ENCODE results near the gene PDCD10.

PDCD10 gene

DNA sequence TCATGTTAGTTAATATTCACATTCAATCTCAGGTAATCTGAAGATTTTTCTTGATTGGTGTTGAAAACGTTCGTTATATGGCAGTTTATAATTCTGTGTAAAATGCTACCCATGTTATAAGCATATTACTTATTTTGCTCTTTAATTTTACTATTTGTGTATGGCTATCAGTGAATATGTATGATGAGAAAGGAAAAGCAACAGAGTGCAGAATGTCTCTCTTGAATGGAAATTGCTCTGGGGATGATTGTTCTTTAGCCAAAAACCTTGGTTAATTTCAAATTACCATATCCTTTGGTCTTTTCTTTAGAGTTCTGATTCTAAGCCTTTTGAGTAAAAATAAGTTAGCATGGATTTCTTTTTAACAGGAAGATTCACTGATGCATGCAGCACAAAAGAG is 3.3 kb upstream of the PDCD10 start (continued):
- TF ChIP-seq POU6F1 (CRISPR knock-in tag; IDR thresholded peaks at IDR 0.05; ENCODE audit: borderline replicate concordance, low read depth), result no peak
- TF ChIP-seq, protein P1, sequence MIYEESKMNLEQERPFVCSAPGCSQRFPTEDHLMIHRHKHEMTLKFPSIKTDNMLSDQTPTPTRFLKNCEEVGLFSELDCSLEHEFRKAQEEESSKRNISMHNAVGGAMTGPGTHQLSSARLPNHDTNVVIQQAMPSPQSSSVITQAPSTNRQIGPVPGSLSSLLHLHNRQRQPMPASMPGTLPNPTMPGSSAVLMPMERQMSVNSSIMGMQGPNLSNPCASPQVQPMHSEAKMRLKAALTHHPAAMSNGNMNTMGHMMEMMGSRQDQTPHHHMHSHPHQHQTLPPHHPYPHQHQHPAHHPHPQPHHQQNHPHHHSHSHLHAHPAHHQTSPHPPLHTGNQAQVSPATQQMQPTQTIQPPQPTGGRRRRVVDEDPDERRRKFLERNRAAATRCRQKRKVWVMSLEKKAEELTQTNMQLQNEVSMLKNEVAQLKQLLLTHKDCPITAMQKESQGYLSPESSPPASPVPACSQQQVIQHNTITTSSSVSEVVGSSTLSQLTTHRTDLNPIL (CRISPR knock-in tag; IDR thresholded peaks at IDR 0.05; ENCODE audit: low read depth), result no peak
- no peak for TF ChIP-seq BACH2 (CRISPR knock-in tag; IDR thresholded peaks at IDR 0.05; ENCODE audit: borderline replicate concordance)
- TF ChIP-seq TOX (CRISPR knock-in tag; IDR thresholded peaks at IDR 0.05; ENCODE audit: borderline replicate concordance), result no peak
- TF ChIP-seq ZC3H10 (CRISPR knock-in tag; IDR thresholded peaks at IDR 0.05), result no peak
- TF ChIP-seq, protein P2, sequence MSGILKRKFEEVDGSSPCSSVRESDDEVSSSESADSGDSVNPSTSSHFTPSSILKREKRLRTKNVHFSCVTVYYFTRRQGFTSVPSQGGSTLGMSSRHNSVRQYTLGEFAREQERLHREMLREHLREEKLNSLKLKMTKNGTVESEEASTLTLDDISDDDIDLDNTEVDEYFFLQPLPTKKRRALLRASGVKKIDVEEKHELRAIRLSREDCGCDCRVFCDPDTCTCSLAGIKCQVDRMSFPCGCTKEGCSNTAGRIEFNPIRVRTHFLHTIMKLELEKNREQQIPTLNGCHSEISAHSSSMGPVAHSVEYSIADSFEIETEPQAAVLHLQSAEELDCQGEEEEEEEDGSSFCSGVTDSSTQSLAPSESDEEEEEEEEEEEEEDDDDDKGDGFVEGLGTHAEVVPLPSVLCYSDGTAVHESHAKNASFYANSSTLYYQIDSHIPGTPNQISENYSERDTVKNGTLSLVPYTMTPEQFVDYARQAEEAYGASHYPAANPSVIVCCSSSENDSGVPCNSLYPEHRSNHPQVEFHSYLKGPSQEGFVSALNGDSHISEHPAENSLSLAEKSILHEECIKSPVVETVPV (CRISPR knock-in tag; IDR thresholded peaks at IDR 0.05), result no peak
- no peak for TF ChIP-seq ZFP3 (CRISPR knock-in tag; IDR thresholded peaks at IDR 0.05)

DNA sequence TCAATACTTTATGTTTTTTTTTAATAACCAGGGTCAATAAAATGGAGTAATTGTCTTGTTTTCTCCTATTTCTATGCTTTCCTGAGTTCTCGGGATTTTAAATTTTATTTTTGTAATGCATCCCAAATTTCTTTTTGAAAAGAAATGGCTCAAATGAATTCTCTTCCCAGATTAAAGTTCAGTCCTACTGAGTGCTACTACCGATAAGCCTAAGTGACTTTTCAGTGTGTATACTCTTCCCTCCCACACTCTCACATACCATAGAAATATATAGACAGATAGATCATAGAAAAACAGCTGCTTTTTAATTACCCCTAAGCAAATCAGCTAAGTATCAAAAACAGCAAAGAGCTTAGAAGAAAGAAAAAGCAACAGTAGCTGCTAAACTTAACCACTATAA is 2.3 kb upstream of the PDCD10 start:
- TF ChIP-seq OSR1 (CRISPR knock-in tag; IDR thresholded peaks at IDR 0.05), result no peak

DNA sequence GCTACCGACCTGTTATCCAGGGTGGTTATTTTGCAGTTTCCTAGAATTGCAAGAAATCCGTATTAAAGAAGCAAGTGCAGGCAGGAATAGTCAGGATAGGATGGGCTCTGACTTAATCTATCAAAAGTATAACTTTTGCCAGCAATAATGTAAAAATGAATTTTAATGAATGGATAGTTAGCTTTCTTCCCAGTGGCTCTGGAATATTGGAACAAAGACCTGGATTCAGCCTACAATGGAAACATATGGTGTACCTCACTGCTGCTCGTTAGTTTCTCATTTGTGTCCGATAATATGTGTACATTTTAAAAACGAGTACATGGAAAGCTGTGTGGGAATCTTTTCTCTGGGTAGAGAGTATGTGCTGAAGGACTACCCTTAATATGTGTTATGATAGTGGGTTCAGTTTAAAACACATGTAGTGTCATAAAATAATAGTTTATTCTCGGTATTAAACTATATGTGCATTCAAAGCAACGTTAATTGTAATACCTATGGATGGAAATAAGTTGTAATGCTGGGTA is 1.6 kb upstream of the PDCD10 start:
- no peak for ATAC-seq
- TF ChIP-seq ARNTL (CRISPR knock-in tag; IDR thresholded peaks at IDR 0.05; ENCODE audit: borderline replicate concordance, low read depth), result no peak
- TF ChIP-seq PPARA (CRISPR knock-in tag; IDR thresholded peaks at IDR 0.05; ENCODE audit: borderline replicate concordance), result no peak
- no peak for TF ChIP-seq SNAI2 (CRISPR knock-in tag; IDR thresholded peaks at IDR 0.05)
- TF ChIP-seq, protein P1 (CRISPR knock-in tag; IDR thresholded peaks at IDR 0.05; ENCODE audit: low read depth), result no peak
- no peak for TF ChIP-seq ZFP3 (CRISPR knock-in tag; IDR thresholded peaks at IDR 0.05)
- TF ChIP-seq PATZ1 (CRISPR knock-in tag; IDR thresholded peaks at IDR 0.05; ENCODE audit: borderline replicate concordance), result no peak
- no peak for TF ChIP-seq ESRRG (CRISPR knock-in tag; IDR thresholded peaks at IDR 0.05)
- TF ChIP-seq, protein P3, sequence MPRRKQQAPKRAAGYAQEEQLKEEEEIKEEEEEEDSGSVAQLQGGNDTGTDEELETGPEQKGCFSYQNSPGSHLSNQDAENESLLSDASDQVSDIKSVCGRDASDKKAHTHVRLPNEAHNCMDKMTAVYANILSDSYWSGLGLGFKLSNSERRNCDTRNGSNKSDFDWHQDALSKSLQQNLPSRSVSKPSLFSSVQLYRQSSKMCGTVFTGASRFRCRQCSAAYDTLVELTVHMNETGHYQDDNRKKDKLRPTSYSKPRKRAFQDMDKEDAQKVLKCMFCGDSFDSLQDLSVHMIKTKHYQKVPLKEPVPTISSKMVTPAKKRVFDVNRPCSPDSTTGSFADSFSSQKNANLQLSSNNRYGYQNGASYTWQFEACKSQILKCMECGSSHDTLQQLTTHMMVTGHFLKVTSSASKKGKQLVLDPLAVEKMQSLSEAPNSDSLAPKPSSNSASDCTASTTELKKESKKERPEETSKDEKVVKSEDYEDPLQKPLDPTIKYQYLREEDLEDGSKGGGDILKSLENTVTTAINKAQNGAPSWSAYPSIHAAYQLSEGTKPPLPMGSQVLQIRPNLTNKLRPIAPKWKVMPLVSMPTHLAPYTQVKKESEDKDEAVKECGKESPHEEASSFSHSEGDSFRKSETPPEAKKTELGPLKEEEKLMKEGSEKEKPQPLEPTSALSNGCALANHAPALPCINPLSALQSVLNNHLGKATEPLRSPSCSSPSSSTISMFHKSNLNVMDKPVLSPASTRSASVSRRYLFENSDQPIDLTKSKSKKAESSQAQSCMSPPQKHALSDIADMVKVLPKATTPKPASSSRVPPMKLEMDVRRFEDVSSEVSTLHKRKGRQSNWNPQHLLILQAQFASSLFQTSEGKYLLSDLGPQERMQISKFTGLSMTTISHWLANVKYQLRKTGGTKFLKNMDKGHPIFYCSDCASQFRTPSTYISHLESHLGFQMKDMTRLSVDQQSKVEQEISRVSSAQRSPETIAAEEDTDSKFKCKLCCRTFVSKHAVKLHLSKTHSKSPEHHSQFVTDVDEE (CRISPR knock-in tag; IDR thresholded peaks at IDR 0.05), result no peak
- TF ChIP-seq ZFP30 (CRISPR knock-in tag; IDR thresholded peaks at IDR 0.05), result no peak
- no peak for TF ChIP-seq RARB (CRISPR knock-in tag; IDR thresholded peaks at IDR 0.05)
- TF ChIP-seq, protein P2 (CRISPR knock-in tag; IDR thresholded peaks at IDR 0.05), result no peak
- TF ChIP-seq GLIS3 (CRISPR knock-in tag; IDR thresholded peaks at IDR 0.05), result no peak
- no peak for TF ChIP-seq ZC3H10 (CRISPR knock-in tag; IDR thresholded peaks at IDR 0.05)
- TF ChIP-seq ZNF565 (CRISPR knock-in tag; conservative IDR thresholded peaks at IDR 0.05; ENCODE audit: low read depth), result no peak
- no peak for TF ChIP-seq TOX (CRISPR knock-in tag; IDR thresholded peaks at IDR 0.05; ENCODE audit: borderline replicate concordance)
- no peak for TF ChIP-seq ZNF70 (CRISPR knock-in tag; IDR thresholded peaks at IDR 0.05)
- TF ChIP-seq ISL1 (CRISPR knock-in tag; IDR thresholded peaks at IDR 0.05), result no peak
- TF ChIP-seq CSDC2 (CRISPR knock-in tag; IDR thresholded peaks at IDR 0.05), result no peak
- TF ChIP-seq POU6F1 (CRISPR knock-in tag; IDR thresholded peaks at IDR 0.05; ENCODE audit: borderline replicate concordance, low read depth), result no peak
- no peak for TF ChIP-seq BACH2 (CRISPR knock-in tag; IDR thresholded peaks at IDR 0.05; ENCODE audit: borderline replicate concordance)

More for the DNA sequence above, 2.3 kb upstream of the PDCD10 start:
- ATAC-seq, result no peak

All from SK-N-SH treated with all-trans-retinoic acid at 6 μM for 48 hours (cell line).